ENCODE data around the gene DOC2B. TPM values are rescaled to one million over a fixed set of nuclear protein-coding genes. Genes with fewer than 3 reads are reported as not detected.

Gene DOC2B
- total and polyA plus RNA-seq, 2 of the 13 experiments (the other 11 are each of a cell fraction or from before 2014, with no cell fraction given) = 0.09 to 0.22 TPM

DNA sequence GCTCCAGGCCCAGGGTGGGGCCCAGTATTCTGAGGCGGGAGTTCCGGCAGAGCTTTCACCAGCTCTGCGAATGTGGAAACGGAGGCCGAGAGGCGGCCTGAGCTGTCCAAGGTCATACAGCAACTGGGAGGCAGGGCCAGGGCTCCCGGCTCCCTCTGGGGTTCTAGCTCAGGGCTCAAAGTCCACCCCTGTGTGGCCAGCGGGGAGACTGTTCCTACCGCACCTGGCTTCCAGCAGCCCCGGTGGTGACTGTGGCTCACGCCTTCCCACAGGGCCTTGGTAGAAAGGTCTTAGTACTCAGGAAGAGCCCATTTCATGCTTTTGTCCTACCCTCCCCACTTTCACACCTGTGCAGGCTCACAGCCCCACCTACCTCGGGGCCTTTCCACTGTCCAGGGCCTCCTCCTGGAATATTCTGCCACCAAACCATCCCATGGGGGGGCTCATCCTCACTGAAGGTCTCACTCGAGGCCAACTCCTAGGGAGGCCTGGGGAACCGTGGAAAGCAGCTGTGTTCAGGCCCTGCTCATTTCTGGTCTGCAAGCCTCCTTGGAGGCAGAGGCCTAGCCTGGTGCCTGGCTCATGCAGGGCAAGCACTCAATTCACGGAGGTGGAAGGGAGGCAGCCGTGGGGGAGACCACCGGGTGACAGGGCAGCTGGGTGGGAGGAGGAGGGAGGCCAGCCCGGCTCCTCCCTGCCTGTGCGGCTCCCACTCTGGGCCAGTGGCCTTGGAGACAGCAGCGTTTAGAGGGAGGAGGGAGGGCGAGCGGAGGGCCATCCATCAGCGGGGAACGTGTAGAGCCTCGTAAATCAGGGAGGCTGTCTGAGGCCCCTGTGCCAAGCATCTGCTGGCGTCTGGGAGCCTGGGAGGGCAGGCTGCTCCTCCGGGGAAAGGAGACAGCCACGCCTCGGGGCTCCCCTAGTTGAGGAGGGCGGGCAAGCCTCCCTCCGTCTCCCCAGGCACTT is 12.7 kb upstream of the DOC2B start (continued):
- TF ChIP-seq AKNA (CRISPR knock-in tag; IDR thresholded peaks at IDR 0.05; ENCODE audit: borderline replicate concordance) = no peak
- no peak for TF ChIP-seq ZNF816 (CRISPR knock-in tag; IDR thresholded peaks at IDR 0.05; ENCODE audit: borderline replicate concordance)
- no peak for TF ChIP-seq NAIF1 (CRISPR knock-in tag; IDR thresholded peaks at IDR 0.05; ENCODE audit: borderline replicate concordance)
- TF ChIP-seq, protein P1, sequence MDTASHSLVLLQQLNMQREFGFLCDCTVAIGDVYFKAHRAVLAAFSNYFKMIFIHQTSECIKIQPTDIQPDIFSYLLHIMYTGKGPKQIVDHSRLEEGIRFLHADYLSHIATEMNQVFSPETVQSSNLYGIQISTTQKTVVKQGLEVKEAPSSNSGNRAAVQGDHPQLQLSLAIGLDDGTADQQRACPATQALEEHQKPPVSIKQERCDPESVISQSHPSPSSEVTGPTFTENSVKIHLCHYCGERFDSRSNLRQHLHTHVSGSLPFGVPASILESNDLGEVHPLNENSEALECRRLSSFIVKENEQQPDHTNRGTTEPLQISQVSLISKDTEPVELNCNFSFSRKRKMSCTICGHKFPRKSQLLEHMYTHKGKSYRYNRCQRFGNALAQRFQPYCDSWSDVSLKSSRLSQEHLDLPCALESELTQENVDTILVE (CRISPR knock-in tag; IDR thresholded peaks at IDR 0.05) = no peak
- TF ChIP-seq ISL2 (CRISPR knock-in tag; IDR thresholded peaks at IDR 0.05) = no peak
- no peak for TF ChIP-seq POLR2AphosphoS5 (IDR thresholded peaks at IDR 0.05; ENCODE audit: low read depth, low read length)
- TF ChIP-seq ZNF577 (CRISPR knock-in tag; IDR thresholded peaks at IDR 0.05; ENCODE audit: borderline replicate concordance, low read depth) = no peak
- TF ChIP-seq FOXC1 (CRISPR knock-in tag; IDR thresholded peaks at IDR 0.05; ENCODE audit: borderline replicate concordance) = peak; percentile 81
- TF ChIP-seq ZBTB8A (CRISPR knock-in tag; IDR thresholded peaks at IDR 0.05; ENCODE audit: borderline replicate concordance, low read depth) = no peak
- no peak for TF ChIP-seq PHF5A (CRISPR knock-in tag; IDR thresholded peaks at IDR 0.05; ENCODE audit: low read depth, unreplicated experiment)
- peak; percentile 53; the same call in 1 of the 2 replicates for TF ChIP-seq ZNF790 (CRISPR knock-in tag; IDR thresholded peaks at IDR 0.05; ENCODE audit: borderline replicate concordance)
- no peak for TF ChIP-seq ARNT (IDR thresholded peaks at IDR 0.05)
- TF ChIP-seq, protein P2, sequence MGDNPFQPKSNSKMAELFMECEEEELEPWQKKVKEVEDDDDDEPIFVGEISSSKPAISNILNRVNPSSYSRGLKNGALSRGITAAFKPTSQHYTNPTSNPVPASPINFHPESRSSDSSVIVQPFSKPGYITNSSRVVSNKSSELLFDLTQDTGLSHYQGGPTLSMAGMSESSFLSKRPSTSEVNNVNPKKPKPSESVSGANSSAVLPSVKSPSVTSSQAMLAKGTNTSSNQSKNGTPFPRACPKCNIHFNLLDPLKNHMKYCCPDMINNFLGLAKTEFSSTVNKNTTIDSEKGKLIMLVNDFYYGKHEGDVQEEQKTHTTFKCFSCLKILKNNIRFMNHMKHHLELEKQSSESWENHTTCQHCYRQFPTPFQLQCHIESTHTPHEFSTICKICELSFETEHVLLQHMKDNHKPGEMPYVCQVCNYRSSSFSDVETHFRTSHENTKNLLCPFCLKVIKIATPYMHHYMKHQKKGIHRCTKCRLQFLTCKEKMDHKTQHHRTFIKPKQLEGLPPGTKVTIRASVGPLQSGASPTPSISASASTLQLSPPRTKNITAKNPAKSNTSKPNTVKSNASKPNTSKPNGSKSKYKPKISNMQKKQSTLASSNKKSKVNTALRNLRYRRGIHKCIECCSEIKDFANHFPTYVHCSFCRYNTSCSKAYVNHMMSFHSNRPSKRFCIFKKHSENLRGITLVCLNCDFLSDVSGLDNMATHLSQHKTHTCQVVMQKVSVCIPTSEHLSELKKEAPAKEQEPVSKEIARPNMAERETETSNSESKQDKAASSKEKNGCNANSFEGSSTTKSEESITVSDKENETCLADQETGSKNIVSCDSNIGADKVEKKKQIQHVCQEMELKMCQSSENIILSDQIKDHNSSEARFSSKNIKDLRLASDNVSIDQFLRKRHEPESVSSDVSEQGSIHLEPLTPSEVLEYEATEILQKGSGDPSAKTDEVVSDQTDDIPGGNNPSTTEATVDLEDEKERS (CRISPR knock-in tag; IDR thresholded peaks at IDR 0.05) = no peak
- TF ChIP-seq, protein P3, sequence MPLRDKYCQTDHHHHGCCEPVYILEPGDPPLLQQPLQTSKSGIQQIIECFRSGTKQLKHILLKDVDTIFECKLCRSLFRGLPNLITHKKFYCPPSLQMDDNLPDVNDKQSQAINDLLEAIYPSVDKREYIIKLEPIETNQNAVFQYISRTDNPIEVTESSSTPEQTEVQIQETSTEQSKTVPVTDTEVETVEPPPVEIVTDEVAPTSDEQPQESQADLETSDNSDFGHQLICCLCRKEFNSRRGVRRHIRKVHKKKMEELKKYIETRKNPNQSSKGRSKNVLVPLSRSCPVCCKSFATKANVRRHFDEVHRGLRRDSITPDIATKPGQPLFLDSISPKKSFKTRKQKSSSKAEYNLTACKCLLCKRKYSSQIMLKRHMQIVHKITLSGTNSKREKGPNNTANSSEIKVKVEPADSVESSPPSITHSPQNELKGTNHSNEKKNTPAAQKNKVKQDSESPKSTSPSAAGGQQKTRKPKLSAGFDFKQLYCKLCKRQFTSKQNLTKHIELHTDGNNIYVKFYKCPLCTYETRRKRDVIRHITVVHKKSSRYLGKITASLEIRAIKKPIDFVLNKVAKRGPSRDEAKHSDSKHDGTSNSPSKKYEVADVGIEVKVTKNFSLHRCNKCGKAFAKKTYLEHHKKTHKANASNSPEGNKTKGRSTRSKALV (CRISPR knock-in tag; IDR thresholded peaks at IDR 0.05) = no peak
- no peak for TF ChIP-seq ZNF652 (CRISPR knock-in tag; IDR thresholded peaks at IDR 0.05; ENCODE audit: borderline replicate concordance, low read depth)
- TF ChIP-seq AGO1 (IDR thresholded peaks at IDR 0.05; ENCODE audit: low read depth, low read length, poor library complexity, severe bottlenecking) = no peak
- peak; percentile 83 for TF ChIP-seq GATAD2A (CRISPR knock-in tag; IDR thresholded peaks at IDR 0.05)
- peak; percentile 81 for TF ChIP-seq ZNF501 (CRISPR knock-in tag; IDR thresholded peaks at IDR 0.05)

Measured in HepG2 (cell line).